NT2/D1 (cell line): Measurements from ENCODE around the gene ST8SIA3.

Experiments used
- SUZ12 ChIP-seq: IDR thresholded peaks from 2 replicates; pipeline ENCODE4 v1.6.1; 2011; ENCODE audit not compliant: insufficient read length, insufficient read depth; ENCODE audit errors: extremely low read depth
- YY1 ChIP-seq: IDR thresholded peaks from 2 replicates; pipeline ENCODE4 v1.6.1; 2011; ENCODE audit not compliant: insufficient read length, insufficient read depth
- ZNF274 ChIP-seq: IDR thresholded peaks from 2 replicates; pipeline ENCODE4 v1.6.1; 2011; ENCODE audit warnings: mild to moderate bottlenecking, low read depth, low read length

DNA sequence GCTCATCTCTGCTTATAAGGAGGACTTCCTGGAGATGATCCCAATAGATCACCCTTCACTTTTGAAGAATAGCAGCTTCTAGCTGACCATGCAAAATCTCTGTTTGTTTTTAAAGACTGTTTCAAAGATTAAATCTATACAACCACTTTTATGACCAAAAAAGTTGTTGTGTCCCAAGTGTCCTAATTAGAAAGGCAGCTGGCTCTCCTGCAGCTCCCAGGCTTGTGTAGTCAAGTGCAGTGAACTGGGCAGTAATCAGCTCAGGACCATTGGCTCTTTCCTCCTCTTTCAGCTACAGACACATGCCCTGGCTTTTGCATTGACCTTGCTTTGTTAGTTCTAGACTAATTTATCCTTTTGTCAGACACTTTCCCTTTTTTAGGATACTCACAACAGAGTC lies 10.4 kb downstream of the ST8SIA3 start:
- TF ChIP-seq ZNF274 (no peak), SUZ12 (no peak), YY1 (no peak)
